Stimulated activated CD4-positive, alpha-beta T cell treated with anti-CD3 and anti-CD28 coated beads, TNF-alpha, amount 100 ng/mL, for 4 hours (primary cell): Measurements from ENCODE around the gene ONECUT3.
"Not testable (repeated sequence)": the region's sequence is repeated elsewhere in the genome, so short reads cannot be mapped to it uniquely, and the experiment has no call there.

Experiments
- DNase-seq, 3 experiments: peaks; one replicate each; pipeline ENCODE4 v3.0.0-alpha.2; 2020; ENCODE audit warnings: low read depth in 3 of 3

The ONECUT3 gene

DNA sequence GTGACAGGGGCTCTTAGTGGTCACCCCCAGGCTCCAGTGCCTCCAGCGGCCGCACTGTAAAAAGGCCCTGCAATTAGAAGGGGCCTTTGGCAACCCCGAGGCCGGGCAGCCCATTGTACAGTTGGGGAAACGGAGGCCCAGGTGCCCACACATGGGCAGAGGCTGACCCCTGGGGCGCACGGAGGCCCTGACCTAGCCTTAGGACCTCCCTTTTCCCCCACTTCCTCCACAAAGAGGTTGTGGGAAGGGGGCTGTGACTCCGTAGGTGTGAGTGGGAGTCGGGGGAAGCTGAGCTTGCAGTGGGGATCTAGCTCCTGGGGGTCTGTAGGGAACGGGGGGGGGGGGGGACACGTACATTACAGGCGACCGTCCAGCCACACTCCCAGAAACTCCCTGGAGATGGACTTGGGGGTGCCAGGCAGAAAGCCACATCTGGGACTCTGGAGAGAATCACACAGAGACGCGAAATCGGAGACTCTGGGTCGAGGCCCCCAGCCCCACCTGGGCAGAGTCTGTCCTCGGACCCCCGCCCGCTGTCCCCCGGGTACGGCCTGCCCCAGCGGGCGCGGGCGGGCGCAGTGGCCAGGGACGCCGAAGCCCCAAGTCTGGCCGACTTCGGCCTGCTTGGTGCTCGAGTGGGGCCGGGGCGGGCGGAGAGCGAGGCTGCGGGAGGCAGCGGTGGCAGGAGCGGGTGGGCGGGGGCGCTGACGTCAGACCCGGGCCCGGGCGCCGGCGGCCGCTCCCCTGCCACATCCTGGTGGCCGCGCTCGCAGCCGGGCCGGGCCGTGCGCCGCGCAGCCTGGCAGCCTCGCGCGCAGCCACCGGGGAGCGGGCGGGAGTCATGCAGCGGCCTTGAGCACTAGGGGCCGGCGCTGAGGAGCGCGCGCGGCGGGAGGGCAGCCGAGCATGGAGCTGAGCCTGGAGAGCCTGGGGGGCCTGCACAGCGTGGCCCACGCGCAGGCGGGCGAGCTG, at the start of gene ONECUT3:
Gene ONECUT3 (plus strand): TSS at position 750 of the 972 bp plus-strand sequence. CDS start 157 bp downstream, at position 907.
- DNase-seq, result no peak

- DNase-seq, result no peak
Measured at GRCh38 chr19:1704339-1704738, 49.0 kb upstream of the ONECUT3 start.

DNA sequence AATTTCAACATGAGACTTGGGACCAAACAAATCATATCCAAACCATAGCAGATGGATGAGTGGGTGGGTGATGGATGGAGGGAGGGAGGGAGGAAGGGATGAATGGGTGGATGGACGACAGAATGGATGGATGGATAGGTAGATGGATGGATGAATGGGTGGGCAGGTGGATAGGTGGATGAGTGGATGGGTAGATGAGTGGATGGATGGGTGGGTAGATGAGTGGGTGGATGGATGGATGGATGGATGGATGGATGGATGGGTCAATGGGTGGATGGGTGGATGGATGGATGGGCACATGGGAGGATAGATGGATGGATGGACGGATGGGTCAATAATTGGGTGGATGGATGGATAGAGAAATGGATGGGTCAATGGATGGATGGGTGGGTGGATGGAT, 47.9 kb upstream of the ONECUT3 start:
- DNase-seq, result no peak

GRCh38 chr19:1706646-1707045, 46.7 kb upstream of the ONECUT3 start:
- DNase-seq, result not testable (repeated sequence)

- no peak for DNase-seq
Measured at GRCh38 chr19:1707240-1707639, 46.1 kb upstream of the ONECUT3 start.

GRCh38 chr19:1713170-1713569, 40.1 kb upstream of the ONECUT3 start:
- no peak for DNase-seq

GRCh38 chr19:1715540-1715939, 37.8 kb upstream of the ONECUT3 start:
- no peak for DNase-seq

DNA sequence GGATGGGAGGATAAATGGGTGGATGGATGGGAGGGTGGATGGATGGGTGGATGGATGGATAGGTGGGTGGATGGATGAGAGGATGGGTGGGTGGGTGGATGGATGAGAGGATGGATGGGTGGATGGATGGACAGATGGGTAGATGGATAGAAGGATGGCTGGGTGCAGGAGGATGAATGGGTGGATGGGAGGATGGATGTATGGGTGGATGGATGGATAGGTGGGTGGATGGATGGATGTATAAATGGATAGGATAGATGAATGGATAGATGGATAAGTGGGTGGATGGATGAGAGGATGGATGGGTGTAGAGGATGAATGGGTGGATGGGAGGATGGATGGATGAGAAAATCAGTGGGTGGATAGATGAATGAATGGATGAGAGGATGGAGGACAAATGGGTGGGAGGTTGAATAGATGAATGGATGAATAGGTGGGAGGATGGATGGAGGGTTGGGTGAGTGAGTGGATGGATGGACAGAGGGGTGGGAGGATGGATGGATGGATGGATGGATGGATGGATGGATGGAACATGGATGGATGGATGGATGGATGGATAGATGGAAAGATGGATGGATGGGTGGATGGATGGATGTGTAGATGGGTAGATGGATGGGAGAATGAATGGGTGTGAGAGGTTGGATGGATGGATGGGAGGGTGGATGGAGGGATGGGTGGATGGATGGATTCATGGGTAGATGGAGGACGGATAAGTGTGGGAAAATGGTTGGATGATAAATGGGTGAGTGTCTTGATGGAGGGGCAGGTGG, 35.9 kb upstream of the ONECUT3 start:
- DNase-seq, result no peak

GRCh38 chr19:1717970-1718264, 35.4 kb upstream of the ONECUT3 start:
- no peak for DNase-seq

- no peak for DNase-seq
Measured at GRCh38 chr19:1718420-1719291, 34.6 kb upstream of the ONECUT3 start.

DNA sequence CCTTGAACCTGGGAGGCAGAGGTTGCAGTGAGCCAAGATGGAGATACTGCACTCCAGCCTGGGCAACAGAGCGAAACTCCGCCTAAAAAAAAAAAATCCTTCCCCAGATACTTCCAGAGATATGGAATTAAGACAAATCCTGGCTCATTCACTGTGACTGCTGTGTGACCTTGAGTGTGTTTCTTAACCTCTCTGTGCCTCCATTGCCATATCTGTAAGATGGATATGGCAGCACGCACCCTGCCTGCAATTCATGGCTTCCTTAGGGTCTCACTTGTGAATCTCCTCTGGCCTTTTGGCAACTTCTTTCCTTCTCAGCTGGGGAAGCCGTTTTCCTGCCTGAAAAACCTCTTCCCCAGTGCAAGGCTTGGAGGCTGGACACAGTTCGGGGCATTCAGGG, 33.8 kb upstream of the ONECUT3 start:
- DNase-seq, result no peak

DNA sequence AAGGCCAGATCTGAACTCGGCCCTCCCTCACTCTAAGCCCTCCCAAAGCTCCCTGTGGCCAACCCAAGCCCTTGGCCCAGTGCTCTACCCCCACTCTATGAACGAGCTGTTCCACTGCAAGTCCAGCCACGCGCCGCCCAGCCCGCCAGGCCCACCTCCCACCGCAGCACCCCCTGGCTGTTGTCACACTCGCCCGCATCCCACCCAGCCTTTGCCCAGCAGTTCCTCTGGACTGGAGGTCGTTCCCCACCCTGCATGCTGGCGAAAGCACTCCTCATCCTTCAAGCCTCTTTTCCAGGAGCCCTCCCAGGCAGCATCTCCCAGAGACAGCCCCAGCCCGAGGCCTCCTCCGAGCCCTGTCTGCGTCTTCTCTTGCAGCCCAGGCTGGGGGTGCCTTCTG, 33.1 kb upstream of the ONECUT3 start:
- no peak for DNase-seq

DNA sequence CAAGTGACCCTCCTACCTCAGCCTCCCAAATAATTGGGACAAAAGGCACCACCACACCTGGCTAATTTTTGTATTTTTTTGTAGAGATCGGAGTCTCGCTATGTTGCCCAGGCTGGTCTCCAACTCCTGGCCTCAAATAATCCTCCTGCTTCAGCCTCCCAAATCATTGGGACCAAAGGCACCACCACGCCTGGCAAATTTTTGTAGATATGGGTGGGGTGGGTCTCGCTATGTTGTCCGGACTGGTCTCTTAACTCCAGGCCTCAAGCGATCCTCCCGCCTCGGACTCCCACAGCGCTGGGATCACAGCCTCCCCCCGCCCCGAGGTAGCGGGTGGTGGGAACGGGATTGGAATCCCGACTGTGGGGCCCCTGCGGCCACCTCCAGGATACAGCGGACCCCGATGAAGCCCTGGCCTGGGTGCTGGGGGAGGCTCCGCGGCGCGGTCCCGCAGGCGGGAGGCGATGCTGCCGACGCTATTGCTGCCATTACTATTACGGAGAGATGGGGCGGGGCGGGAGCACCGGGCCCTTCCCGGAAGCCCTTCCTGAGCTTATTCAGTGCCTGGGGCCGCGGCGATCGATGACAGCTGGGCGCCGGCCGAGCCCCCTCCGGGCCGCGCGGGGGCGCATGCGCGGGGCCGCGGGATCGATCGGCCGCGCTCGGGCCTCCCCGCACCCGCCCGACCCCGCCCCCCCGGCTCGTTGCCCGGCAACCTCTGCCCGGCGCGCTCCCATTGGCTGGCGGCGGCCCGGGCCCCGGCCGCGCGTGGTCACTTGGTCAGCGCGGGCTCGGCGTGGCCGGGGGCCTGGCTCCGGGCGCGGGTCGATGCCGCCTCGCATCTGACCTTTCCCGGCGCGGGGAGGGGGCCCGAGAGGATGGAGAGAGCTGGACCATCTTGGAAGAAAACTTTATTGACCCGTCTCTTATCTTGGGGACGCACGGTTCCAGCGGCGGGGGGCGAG, 27.9 kb upstream of the ONECUT3 start:
- peak in 2 of 3 experiments; percentile 1 to 18 for DNase-seq

DNA sequence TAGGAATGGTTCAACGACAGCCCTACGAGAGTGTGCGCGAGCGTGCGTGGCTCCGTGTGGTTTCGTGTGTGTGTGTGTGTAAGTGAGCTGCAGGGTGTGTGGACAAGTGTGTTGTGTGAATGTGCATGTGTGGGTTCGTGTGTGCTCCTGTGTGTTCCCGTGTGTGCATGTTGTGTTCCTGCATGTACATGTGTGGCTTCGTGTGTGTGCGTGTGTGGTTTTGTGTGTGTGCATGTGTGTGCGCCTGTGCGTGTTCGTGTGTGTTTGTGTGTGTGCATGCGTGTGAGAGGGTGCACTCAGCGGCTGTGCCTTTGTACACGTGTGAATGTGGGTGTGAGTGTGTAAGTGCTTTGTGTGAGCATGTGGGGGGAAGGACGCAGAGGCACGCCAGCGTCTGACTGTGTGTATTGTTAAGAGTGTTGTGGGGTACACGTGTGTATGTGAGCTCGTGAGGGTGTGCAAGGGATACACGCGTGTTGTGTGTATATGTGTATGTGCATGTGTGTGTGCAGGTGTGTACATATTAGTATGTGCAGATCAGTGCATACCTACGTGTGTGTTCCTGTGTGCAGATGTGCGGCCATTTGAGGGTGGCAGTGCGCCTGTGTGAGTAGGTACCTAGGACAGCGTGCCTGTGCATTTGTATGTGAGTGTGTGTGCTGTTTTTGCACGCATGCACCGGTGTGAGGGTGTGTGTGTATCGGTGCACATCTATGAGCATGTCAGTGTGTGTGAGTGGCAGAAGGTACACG, 24.3 kb upstream of the ONECUT3 start:
- no peak for DNase-seq

DNA sequence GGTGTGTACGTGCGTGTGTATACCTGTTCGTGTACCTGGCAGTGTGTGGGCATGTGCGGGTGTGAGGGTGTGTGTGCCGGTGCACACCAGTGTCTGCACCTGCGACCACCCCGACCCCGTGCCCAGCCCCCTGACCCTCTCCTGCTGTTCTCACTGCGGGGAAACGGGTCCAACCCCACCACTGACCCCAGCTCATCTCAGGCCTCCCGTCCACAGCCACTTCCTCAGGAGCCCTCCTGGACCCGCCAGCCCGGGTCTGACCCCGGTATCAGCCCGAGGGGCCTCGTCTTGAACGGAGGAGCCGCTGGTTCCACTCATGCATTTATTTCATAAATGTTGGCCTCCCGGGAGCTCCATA, 23.8 kb upstream of the ONECUT3 start:
- DNase-seq, result no peak

- DNase-seq, result no peak
Measured at GRCh38 chr19:1730157-1730556, 23.1 kb upstream of the ONECUT3 start.

DNA sequence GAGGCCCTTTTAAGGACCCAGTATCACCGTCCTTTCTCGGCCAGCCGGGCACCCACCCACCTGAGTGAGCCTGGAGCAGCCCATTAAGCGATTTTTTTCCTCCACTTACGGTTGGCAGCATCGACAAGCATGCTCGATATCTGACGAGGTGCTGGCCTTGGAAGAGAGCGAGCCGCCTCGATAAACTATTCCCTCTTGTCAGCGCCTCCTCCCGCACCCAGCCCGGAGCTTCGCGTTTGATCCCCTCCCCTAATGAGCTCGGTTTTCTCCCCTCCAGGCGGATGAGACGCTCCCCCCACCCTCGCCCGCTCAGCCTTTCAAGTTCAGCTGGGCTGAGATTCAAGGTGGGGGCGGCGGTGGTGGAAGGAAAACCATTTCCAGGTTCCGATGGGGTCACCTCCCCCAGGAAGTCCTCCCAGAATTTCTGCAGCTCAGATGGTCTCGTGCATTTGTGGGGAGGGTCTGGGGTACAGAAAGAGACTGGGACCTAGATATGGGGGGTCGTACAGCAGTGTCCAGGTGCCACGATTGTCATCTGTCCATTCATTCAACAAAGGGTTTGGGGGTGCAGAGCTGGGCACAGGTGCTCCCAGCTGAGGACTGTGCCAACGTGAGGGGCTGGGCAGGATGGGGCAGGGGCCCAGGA, 18.9 kb upstream of the ONECUT3 start:
- no peak for DNase-seq

DNA sequence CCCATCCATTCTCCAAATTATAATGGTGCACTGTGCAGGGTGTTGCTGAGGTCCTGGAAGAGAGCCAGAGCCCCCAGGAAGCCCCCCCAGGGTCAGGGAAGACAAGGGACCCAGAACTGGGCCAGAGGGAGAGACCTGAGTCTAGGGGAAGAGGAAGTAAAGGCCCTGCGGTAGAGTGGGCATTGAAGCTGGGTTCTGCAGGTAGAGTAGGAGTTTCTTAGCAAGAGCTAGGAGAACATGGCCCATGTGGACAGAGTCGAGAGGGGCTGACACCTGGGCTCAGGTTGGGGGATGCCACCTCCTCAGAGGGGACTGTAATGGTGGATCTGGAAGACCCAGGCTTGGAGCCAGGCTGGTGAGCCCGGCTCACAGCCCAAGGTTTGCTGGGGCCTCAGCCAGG, 17.0 kb upstream of the ONECUT3 start:
- no peak for DNase-seq

GRCh38 chr19:1736927-1737326, 16.4 kb upstream of the ONECUT3 start:
- no peak for DNase-seq
